PC-9 (cell line): ENCODE data around the gene C2orf76. TPM values are rescaled to one million over a fixed set of nuclear protein-coding genes. Genes with fewer than 3 reads are reported as not detected.

Experiments used
- BruUV-seq: library from RNA; stranded (reverse); fragments of 400-500 nt; replicated peaks from 2 replicates; lab custom pipeline; 2021; lab: Mats Ljungman, UMichigan
- CTCF ChIA-PET: fragments of 300-600 bp; sonication (Branson Sonifier 250); formaldehyde crosslinking; loops from one replicate; lab custom pipeline; 2022; ENCODE audit warnings: antibody characterized with exemption; lab: Charles Lee
- POLR2A ChIA-PET: fragments of 300-600 bp; sonication (Branson Sonifier 250); formaldehyde crosslinking; loops from one replicate; lab custom pipeline; 2022; ENCODE audit warnings: antibody characterized with exemption; ENCODE audit not compliant: unreplicated experiment; lab: Charles Lee
- DNase-seq, 2 experiments: peaks; one replicate each; pipeline versions ENCODE4 v3.0.0 to v3.0.0-alpha.2; 2015 to 2022; ENCODE audit warnings: mixed read lengths in 1 of 2
- H2AFZ ChIP-seq: fragments of 200-600 bp; sonication (generic); 2 replicates; pipeline ENCODE4 v1.8.1; 2017; ENCODE audit warnings: antibody characterized with exemption
- H3F3A ChIP-seq: fragments of 200-600 bp; sonication (generic); 2 replicates; pipeline ENCODE4 v1.8.1; 2017; ENCODE audit warnings: antibody characterized with exemption, mild to moderate bottlenecking, low read depth; ENCODE audit not compliant: insufficient read depth
- H3K27ac ChIP-seq: fragments of 200-600 bp; sonication (generic); 2 replicates; pipeline ENCODE4 v1.6.1; 2016; ENCODE audit warnings: mixed run types
- H3K27me3 ChIP-seq: fragments of 200-600 bp; sonication (generic); 2 replicates; pipeline ENCODE4 v1.6.1; 2016; ENCODE audit warnings: low read depth, mixed run types; ENCODE audit not compliant: insufficient read depth
- H3K36me3 ChIP-seq: fragments of 200-600 bp; sonication (generic); 2 replicates; pipeline ENCODE4 v1.6.1; 2016; ENCODE audit warnings: low read depth, mixed run types
- H3K4me1 ChIP-seq: fragments of 200-600 bp; sonication (generic); replicated peaks from 2 replicates; pipeline ENCODE4 v1.6.1; 2016; ENCODE audit warnings: mixed run types; ENCODE audit not compliant: insufficient read depth
- H3K4me2 ChIP-seq: fragments of 200-600 bp; sonication (generic); 2 replicates; pipeline ENCODE4 v1.6.1; 2017; ENCODE audit warnings: mixed run types
- H3K4me3 ChIP-seq: fragments of 200-600 bp; sonication (generic); 2 replicates; pipeline ENCODE4 v1.6.1; 2016; ENCODE audit warnings: mixed run types
- H3K79me2 ChIP-seq: fragments of 200-600 bp; sonication (generic); 2 replicates; pipeline ENCODE4 v1.6.1; 2017; ENCODE audit warnings: low read depth, mixed run types
- H3K9me2 ChIP-seq: fragments of 200-600 bp; sonication (generic); 2 replicates; pipeline ENCODE4 v1.8.1; 2017; ENCODE audit warnings: mild to moderate bottlenecking; ENCODE audit not compliant: insufficient read depth
- H3K9me3 ChIP-seq: fragments of 200-600 bp; sonication (generic); 2 replicates; pipeline ENCODE4 v1.8.1; 2016; ENCODE audit warnings: low read depth; ENCODE audit not compliant: insufficient read depth
- H4K20me1 ChIP-seq: fragments of 200-600 bp; sonication (generic); 2 replicates; pipeline ENCODE4 v1.8.1; 2017; ENCODE audit not compliant: insufficient read depth
- EZH2 ChIP-seq: fragments of 200-600 bp; sonication (generic); IDR thresholded peaks from 2 replicates; pipeline ENCODE4 v1.8.0; 2017; ENCODE audit warnings: antibody characterized with exemption, low read depth
- intact Hi-C: fragments of 100-400 bp; cut with micrococcal nuclease; formaldehyde crosslinking; loops from one replicate; pipeline ENCODE4 v1.10.0; 2022; ENCODE audit not compliant: unreplicated experiment
- total RNA-seq: library from RNA; stranded (reverse); gene quantifications from 2 replicates; pipeline ENCODE4 v1.2.3, GENCODE V29; 2021
- TF ChIP-seq, protein P1 (sequence below): fragments of 200-600 bp; sonication (generic); conservative IDR thresholded peaks from 2 replicates; pipeline ENCODE4 v1.6.1; 2017; ENCODE audit warnings: mixed run types, antibody characterized with exemption, mild to moderate bottlenecking, moderate library complexity

Gene C2orf76
- total RNA-seq, 1 experiment from 2014 or later, result 11.5 TPM

DNA sequence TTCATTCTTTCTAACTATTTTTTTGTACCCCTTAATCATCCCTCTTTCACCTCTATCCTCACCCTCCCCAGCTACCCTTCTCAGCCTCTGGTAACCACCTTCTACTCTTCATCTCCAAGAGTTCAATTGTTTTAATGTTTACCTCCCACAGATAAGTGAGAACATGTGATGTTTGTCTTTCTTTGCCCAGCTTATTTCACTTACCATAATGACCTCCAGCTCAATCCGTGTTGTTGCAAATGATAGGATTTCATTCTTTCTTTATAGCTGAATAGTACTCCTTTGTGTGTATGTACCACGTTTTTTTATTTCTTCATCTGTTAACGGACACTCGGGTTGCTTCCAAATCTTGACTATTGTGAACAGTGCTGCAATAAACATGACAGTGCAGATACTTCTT is 42.9 kb upstream of the C2orf76 start:
- POLR2A ChIA-PET, result no interaction called here

DNA sequence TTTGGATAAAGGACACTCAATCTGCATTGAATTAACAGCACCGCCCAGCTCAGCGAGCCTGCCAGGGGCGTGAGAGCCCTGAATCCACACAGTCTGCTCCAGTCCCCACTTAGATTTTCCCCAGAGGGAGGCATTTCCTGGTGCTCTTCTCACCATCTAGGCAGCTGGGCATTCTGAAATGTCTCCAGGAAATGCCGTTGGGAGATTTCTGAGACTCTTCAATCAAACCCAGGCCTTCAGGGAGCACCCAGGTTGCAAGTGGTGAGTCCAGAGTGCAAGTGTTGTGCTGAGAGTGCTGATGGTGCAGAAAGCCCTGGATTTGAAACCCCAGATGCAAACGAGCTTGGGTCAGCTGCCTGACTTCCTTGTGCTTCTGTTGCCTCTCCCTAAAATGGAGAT is 41.6 kb upstream of the C2orf76 start:
- Histone ChIP-seq H3K4me3 (no peak overlapping the region), H3K36me3 (no peaks in the 10 kb centered on the region), H3K4me1 (no peaks in the 10 kb centered on the region), H3K4me2 (no peak overlapping the region), H3K27ac (no peak overlapping the region), H3F3A (no peaks in the 10 kb centered on the region), H3K27me3 (no peaks in the 10 kb centered on the region), H3K9me2 (no peaks in the 10 kb centered on the region), H4K20me1 (no peaks in the 10 kb centered on the region), H3K9me3 (no peaks in the 10 kb centered on the region), H2AFZ (no peak overlapping the region; the same call in 1 of the 2 replicates), H3K79me2 (no peaks in the 10 kb centered on the region)
- no peak for DNase-seq
- no TSS peak for BruUV-seq
- no peak for TF ChIP-seq EZH2
- TF ChIP-seq, protein P1, sequence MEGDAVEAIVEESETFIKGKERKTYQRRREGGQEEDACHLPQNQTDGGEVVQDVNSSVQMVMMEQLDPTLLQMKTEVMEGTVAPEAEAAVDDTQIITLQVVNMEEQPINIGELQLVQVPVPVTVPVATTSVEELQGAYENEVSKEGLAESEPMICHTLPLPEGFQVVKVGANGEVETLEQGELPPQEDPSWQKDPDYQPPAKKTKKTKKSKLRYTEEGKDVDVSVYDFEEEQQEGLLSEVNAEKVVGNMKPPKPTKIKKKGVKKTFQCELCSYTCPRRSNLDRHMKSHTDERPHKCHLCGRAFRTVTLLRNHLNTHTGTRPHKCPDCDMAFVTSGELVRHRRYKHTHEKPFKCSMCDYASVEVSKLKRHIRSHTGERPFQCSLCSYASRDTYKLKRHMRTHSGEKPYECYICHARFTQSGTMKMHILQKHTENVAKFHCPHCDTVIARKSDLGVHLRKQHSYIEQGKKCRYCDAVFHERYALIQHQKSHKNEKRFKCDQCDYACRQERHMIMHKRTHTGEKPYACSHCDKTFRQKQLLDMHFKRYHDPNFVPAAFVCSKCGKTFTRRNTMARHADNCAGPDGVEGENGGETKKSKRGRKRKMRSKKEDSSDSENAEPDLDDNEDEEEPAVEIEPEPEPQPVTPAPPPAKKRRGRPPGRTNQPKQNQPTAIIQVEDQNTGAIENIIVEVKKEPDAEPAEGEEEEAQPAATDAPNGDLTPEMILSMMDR, result no peak
- ChIA-PET CTCF (interaction anchor here (0.5 to 1.0 kb wide), 2 partner anchors 68 to 269 kb away, joined by 4 to 6 read pairs; no protein-coding TSS in a partner anchor), POLR2A (no interaction called here)
- intact Hi-C loops, result loop anchor here (5.0 kb wide), 5 partner anchors 116 to 1274 kb away; no protein-coding TSS in a partner anchor

More for the DNA sequence above, 42.9 kb upstream of the C2orf76 start:
- Histone ChIP-seq H3K4me2 (no peak overlapping the region), H3F3A (no peaks in the 10 kb centered on the region), H3K79me2 (no peaks in the 10 kb centered on the region), H3K9me2 (no peaks in the 10 kb centered on the region), H3K4me3 (no peak overlapping the region), H4K20me1 (no peaks in the 10 kb centered on the region), H3K36me3 (no peaks in the 10 kb centered on the region), H3K27ac (no peak overlapping the region), H2AFZ (no peak overlapping the region), H3K27me3 (no peaks in the 10 kb centered on the region), H3K9me3 (no peaks in the 10 kb centered on the region), H3K4me1 (no peaks in the 10 kb centered on the region)
- TF ChIP-seq, protein P1, result no peak
- no peak for TF ChIP-seq EZH2
- intact Hi-C loops, result loop anchor here (5.0 kb wide), 5 partner anchors 117 to 1273 kb away; no protein-coding TSS in a partner anchor
- no TSS peak for BruUV-seq
- CTCF ChIA-PET, result no interaction called here
- DNase-seq, result no peak

DNA sequence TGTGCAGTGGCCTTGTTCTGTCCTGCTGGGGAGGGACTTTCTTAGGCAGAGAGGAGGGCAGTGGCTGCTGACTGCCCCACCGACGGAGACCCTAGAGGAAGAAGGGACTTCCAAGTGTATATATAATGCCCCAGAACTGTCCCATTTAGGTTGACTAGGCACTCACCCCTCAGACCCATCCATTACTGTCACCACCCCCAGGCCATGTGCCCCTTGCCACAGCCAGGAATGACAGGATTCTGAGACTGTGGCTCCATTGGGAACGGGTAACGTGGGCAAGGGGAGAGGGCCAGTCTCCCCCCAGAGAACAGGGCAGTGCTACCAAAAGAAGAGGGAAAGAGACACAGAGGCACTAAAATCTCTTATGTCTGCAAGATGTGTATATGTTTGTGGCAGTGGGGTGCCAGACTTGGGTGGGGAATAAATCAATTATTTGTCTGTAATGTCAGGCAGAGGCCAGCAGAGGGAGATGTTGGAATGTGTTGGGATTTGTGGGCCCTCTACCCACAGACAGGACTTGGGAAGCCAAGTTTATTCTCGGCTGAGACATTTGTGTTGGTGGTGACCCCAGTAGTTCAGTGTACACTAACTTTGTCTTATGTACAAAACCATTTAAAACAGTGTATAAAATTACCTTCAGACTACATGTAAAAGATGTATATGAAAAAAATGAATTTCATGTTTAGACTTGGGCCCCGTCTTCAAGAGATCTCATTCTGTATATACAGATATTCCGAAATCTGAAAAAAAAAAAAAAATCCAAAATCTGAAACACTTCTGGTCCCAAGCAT is 41.0 kb upstream of the C2orf76 start:
- CTCF ChIA-PET, result interaction anchor here (1.0 kb wide), 1 partner anchor 69 kb away, joined by 6 read pairs; no protein-coding TSS in a partner anchor
- no peaks in the 10 kb centered on the region for H3K36me3 ChIP-seq
- no peak overlapping the region for H3K27ac ChIP-seq
- H3K9me2 ChIP-seq, result no peaks in the 10 kb centered on the region
- DNase-seq, result peak; percentile 44 to 57
- no peak overlapping the region for H2AFZ ChIP-seq
- no peak overlapping the region for H3K4me2 ChIP-seq
- H3K4me1 ChIP-seq, result peaks cover 5% of the 10 kb centered on the region; the same call in 1 of the 2 replicates
- POLR2A ChIA-PET, result no interaction called here
- no peaks in the 10 kb centered on the region for H3K79me2 ChIP-seq
- H3K4me3 ChIP-seq, result no peak overlapping the region
- H4K20me1 ChIP-seq, result no peaks in the 10 kb centered on the region
- H3F3A ChIP-seq, result no peaks in the 10 kb centered on the region
- TF ChIP-seq, protein P1, result peak; percentile 98
- TF ChIP-seq EZH2, result no peak
- no peaks in the 10 kb centered on the region for H3K9me3 ChIP-seq
- no TSS peak for BruUV-seq
- intact Hi-C loops, result loop anchor here (1.0 to 5.0 kb wide), 8 partner anchors 69 to 1275 kb away; no protein-coding TSS in a partner anchor
- H3K27me3 ChIP-seq, result no peaks in the 10 kb centered on the region
